Endothelial cell of umbilical vein (primary cell): Measurements from ENCODE around the gene MS4A7. TPM values are rescaled to one million over a fixed set of nuclear protein-coding genes. Genes with fewer than 3 reads are reported as not detected.

Source experiments
- BruUV-seq: library from RNA; stranded (reverse); fragments of 400-500 nt; replicated peaks from 2 replicates; lab custom pipeline; 2021; lab: Mats Ljungman, UMichigan
- CTCF ChIA-PET: fragments of 300-600, 350-600 bp; sonication (Branson Sonifier 250); formaldehyde crosslinking; loops from one replicate; lab custom pipeline; 2021; ENCODE audit warnings: antibody characterized with exemption, inconsistent platforms; lab: Charles Lee
- POLR2A ChIA-PET: fragments of 300-600, 350-600 bp; sonication (Branson Sonifier 250); formaldehyde crosslinking; loops from one replicate; lab custom pipeline; 2021; ENCODE audit warnings: antibody characterized with exemption, inconsistent platforms; lab: Charles Lee
- DNase-seq: peaks from one replicate; pipeline ENCODE4 v3.0.0-alpha.2; 2011; ENCODE audit warnings: low read depth, low spot score
- FAIRE-seq: peaks from 2 replicates; lab custom pipeline; 2011; peaks lifted over from hg19 to GRCh38; lab: Jason Lieb, UNC
- H2AFZ ChIP-seq: 2 replicates; pipeline ENCODE4 v1.6.0; 2012; ENCODE audit warnings: low read depth, low read length, control low read depth, inconsistent platforms
- H3K27ac ChIP-seq: 2 replicates; pipeline ENCODE4 v1.5.1; 2011; ENCODE audit warnings: low read depth, mild to moderate bottlenecking, control low read depth, low read length, moderate library complexity; ENCODE audit not compliant: insufficient read depth
- H3K27me3 ChIP-seq, 2 experiments: 2 replicates each; pipeline versions ENCODE4 v1.6.0 to v1.6.1; 2011; ENCODE audit warnings: low read length in 2 of 2, mixed read lengths in 1 of 2; ENCODE audit not compliant: control insufficient read depth in 2 of 2, insufficient read depth in 2 of 2
- H3K36me3 ChIP-seq, 2 experiments: 2 replicates in 1 of 2; 3 replicates in 1 of 2; pipeline ENCODE4 v1.5.1; 2011; ENCODE audit warnings: low read length in 2 of 2, mild to moderate bottlenecking in 1 of 2, moderate library complexity in 1 of 2; ENCODE audit not compliant: control insufficient read depth in 2 of 2, insufficient read depth in 2 of 2; ENCODE audit errors: extremely low read depth in 1 of 2
- H3K4me1 ChIP-seq: 3 replicates; pipeline ENCODE4 v1.5.1; 2011; ENCODE audit warnings: mild to moderate bottlenecking, low read length; ENCODE audit not compliant: control insufficient read depth, insufficient read depth; ENCODE audit errors: extremely low read depth
- H3K4me2 ChIP-seq: 2 replicates; pipeline ENCODE4 v1.6.1; 2011; ENCODE audit warnings: low read length, control low read depth, mixed read lengths; ENCODE audit not compliant: insufficient read depth
- H3K4me3 ChIP-seq, 3 experiments: fragments of 200-600 bp in 1 of 3; sonication (generic), shearing (Covaris generic) in 1 of 3; replicated peaks in 1 of 3; 2 replicates each; pipeline ENCODE4 v1.5.1; 2011 to 2016; ENCODE audit warnings: control low read depth in 3 of 3, low read length in 3 of 3, mild to moderate bottlenecking in 2 of 3, inconsistent platforms in 1 of 3, low read depth in 1 of 3, moderate library complexity in 1 of 3; ENCODE audit not compliant: insufficient read depth in 1 of 3
- H3K79me2 ChIP-seq: 2 replicates; pipeline ENCODE4 v1.6.0; 2012; ENCODE audit warnings: low read length, inconsistent platforms; ENCODE audit not compliant: control insufficient read depth, insufficient read depth
- H3K9ac ChIP-seq: replicated peaks from 2 replicates; pipeline ENCODE3; 2011; ENCODE audit warnings: low read length, control low read depth; ENCODE audit not compliant: insufficient read depth; ENCODE audit errors: extremely low read depth
- H3K9me1 ChIP-seq: replicated peaks from 3 replicates; pipeline ENCODE4 v1.6.0; 2011; ENCODE audit warnings: mild to moderate bottlenecking, low read length; ENCODE audit not compliant: control insufficient read depth, insufficient read depth; ENCODE audit errors: extremely low read depth
- H3K9me3 ChIP-seq: replicated peaks from 2 replicates; pipeline ENCODE4 v1.5.1; 2012; ENCODE audit warnings: low read length, inconsistent platforms; ENCODE audit not compliant: control insufficient read depth, insufficient read depth
- H4K20me1 ChIP-seq: replicated peaks from 2 replicates; pipeline ENCODE3; 2011; ENCODE audit warnings: mild to moderate bottlenecking, low read length; ENCODE audit not compliant: control insufficient read depth, insufficient read depth; ENCODE audit errors: extremely low read depth
- EZH2 ChIP-seq: IDR thresholded peaks from 2 replicates; pipeline ENCODE4 v1.6.1; 2012; ENCODE audit warnings: borderline replicate concordance, low read depth, mild to moderate bottlenecking, moderate library complexity, low read length, inconsistent platforms; ENCODE audit not compliant: severe bottlenecking
- FOS ChIP-seq: IDR thresholded peaks from 2 replicates; pipeline ENCODE4 v1.6.1; 2011; ENCODE audit warnings: mild to moderate bottlenecking, low read length, moderate library complexity, borderline replicate concordance; ENCODE audit not compliant: insufficient read depth
- GATA2 ChIP-seq: IDR thresholded peaks from 2 replicates; pipeline ENCODE4 v1.7.0; 2011; ENCODE audit warnings: low read depth, mild to moderate bottlenecking, moderate library complexity, mixed read lengths, low read length; ENCODE audit not compliant: insufficient read length, insufficient read depth
- JUN ChIP-seq: IDR thresholded peaks from 2 replicates; pipeline ENCODE4 v1.6.1; 2011; ENCODE audit warnings: borderline replicate concordance, low read depth; ENCODE audit not compliant: insufficient read length, insufficient read depth
- MYC ChIP-seq: IDR thresholded peaks from one replicate; pipeline ENCODE4 v1.6.1; 2011; ENCODE audit warnings: mild to moderate bottlenecking, low read depth, low read length
- POLR2A ChIP-seq: IDR thresholded peaks from 2 replicates; pipeline ENCODE4 v1.6.1; 2012; ENCODE audit warnings: low read depth, mild to moderate bottlenecking, control low read depth, low read length
- POLR2AphosphoS5 ChIP-seq: IDR thresholded peaks from 2 replicates; pipeline ENCODE4 v1.6.1; 2012; ENCODE audit warnings: low read depth, mild to moderate bottlenecking, control low read depth, low read length, moderate library complexity; ENCODE audit not compliant: insufficient read depth
- dilution Hi-C: fragments of 300-500 bp; cut with MboI; formaldehyde crosslinking; loops from one replicate; pipeline ENCODE4 v1.15.0; 2019; ENCODE audit warnings: low sequenced_read_pairs; ENCODE audit not compliant: extremely low pct_ligation_motif_present
- intact Hi-C: fragments of 100-400 bp; cut with micrococcal nuclease; formaldehyde crosslinking; loops from one replicate; pipeline ENCODE4 v1.10.0; 2022
- polyA plus RNA-seq, 4 experiments: library from polyadenylated mRNA; depleted of rRNA in 3 of 4; stranded (reverse) in 3 of 4; unstranded in 1 of 4; fragments of >200 nt; gene quantifications; 2 replicates each; pipeline versions ENCODE4 v1.2.1 to v1.2.3, GENCODE V29; 2011 to 2012; ENCODE audit warnings: missing spikeins in 1 of 4
- total RNA-seq: library from RNA; stranded (reverse); gene quantifications from 2 replicates; pipeline ENCODE4 v1.2.3, GENCODE V29; 2021
- TF ChIP-seq, protein P1 (sequence below): IDR thresholded peaks from 2 replicates; pipeline ENCODE4 v1.6.1; 2011; ENCODE audit not compliant: insufficient read depth, insufficient read length
- TF ChIP-seq, protein P2 (sequence below), 2 donors: IDR thresholded peaks; 1 replicate in 1 of 2; 2 replicates in 1 of 2; pipeline ENCODE4 v1.5.1; 2011; ENCODE audit warnings: low read length in 2 of 2, mild to moderate bottlenecking in 2 of 2, moderate library complexity in 2 of 2, control low read depth in 1 of 2, inconsistent platforms in 1 of 2, low read depth in 1 of 2; ENCODE audit not compliant: insufficient read depth in 1 of 2; ENCODE audit errors: extremely low read depth in 1 of 2

MS4A7 gene
- total and polyA plus RNA-seq, 2 donors (not counting 3 experiments of a cell fraction or from before 2014, with no cell fraction given) = 0.04 TPM; not detected in 1

DNA sequence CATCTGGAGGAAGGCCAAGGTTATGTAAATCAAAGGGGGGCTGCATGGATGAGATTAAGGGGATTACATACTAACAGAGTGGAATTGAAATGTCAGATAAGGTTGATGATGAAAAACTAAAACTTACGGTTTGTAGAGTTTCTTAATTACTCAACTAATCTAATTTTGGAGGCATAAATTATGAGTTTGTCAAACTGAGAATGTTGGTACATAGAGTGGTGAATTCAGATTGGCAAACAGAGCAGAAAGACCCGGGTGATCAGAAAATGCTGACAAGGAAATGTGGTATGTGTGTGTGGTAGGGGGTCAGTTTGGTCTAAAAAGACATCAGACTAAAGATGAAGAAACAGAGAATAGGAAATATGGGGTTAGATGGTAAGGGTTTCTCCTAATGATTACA, 40.3 kb upstream of the MS4A7 start:
- intact Hi-C loops (no loop called here), dilution Hi-C loops (no loop called here)
- CTCF ChIA-PET = no interaction called here
- DNase-seq (no peak), FAIRE-seq (no peak)
- no peak overlapping the region for H3K9ac ChIP-seq
- POLR2A ChIA-PET = no interaction called here
- H3K79me2 ChIP-seq = no peaks in the 10 kb centered on the region
- no peak overlapping the region for H3K4me3 ChIP-seq
- H3K27me3 ChIP-seq = peaks cover 2 to 4% of the 10 kb centered on the region in 2 experiments
- no peaks in the 10 kb centered on the region for H4K20me1 ChIP-seq
- H3K36me3 ChIP-seq = no peaks in the 10 kb centered on the region
- BruUV-seq = no TSS peak
- no peaks in the 10 kb centered on the region for H3K4me1 ChIP-seq
- no peak overlapping the region for H3K4me2 ChIP-seq
- no peak overlapping the region for H3K27ac ChIP-seq
- H2AFZ ChIP-seq = no peak overlapping the region
- no peaks in the 10 kb centered on the region for H3K9me1 ChIP-seq
- no peaks in the 10 kb centered on the region for H3K9me3 ChIP-seq
- no peak for TF ChIP-seq POLR2A

- no TSS peak for BruUV-seq
- no peak overlapping the region for H3K27ac ChIP-seq
- dilution Hi-C loops = no loop called here
- no peak overlapping the region for H3K9ac ChIP-seq
- no peak overlapping the region for H3K4me3 ChIP-seq
- FAIRE-seq (no peak), DNase-seq (no peak)
- no peak overlapping the region for H3K4me2 ChIP-seq
- TF ChIP-seq MYC (no peak), GATA2 (no peak), JUN (no peak), POLR2A (no peak), EZH2 (no peak), POLR2AphosphoS5 (no peak), FOS (no peak)
- TF ChIP-seq, protein P1, sequence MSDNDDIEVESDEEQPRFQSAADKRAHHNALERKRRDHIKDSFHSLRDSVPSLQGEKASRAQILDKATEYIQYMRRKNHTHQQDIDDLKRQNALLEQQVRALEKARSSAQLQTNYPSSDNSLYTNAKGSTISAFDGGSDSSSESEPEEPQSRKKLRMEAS = no peak
- TF ChIP-seq, protein P2, sequence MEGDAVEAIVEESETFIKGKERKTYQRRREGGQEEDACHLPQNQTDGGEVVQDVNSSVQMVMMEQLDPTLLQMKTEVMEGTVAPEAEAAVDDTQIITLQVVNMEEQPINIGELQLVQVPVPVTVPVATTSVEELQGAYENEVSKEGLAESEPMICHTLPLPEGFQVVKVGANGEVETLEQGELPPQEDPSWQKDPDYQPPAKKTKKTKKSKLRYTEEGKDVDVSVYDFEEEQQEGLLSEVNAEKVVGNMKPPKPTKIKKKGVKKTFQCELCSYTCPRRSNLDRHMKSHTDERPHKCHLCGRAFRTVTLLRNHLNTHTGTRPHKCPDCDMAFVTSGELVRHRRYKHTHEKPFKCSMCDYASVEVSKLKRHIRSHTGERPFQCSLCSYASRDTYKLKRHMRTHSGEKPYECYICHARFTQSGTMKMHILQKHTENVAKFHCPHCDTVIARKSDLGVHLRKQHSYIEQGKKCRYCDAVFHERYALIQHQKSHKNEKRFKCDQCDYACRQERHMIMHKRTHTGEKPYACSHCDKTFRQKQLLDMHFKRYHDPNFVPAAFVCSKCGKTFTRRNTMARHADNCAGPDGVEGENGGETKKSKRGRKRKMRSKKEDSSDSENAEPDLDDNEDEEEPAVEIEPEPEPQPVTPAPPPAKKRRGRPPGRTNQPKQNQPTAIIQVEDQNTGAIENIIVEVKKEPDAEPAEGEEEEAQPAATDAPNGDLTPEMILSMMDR (IDR thresholded peaks at IDR 0.05; ENCODE audit: extremely low read depth in 1 of 2, insufficient read depth in 1 of 2, low read depth in 1 of 2, low read length in 2 of 2) = no peak
- no peaks in the 10 kb centered on the region for H3K4me1 ChIP-seq
- intact Hi-C loops = no loop called here
- ChIA-PET CTCF (interaction anchor here (1.5 to 1.7 kb wide), 3 partner anchors 14 to 71 kb away, joined by 3 to 8 read pairs (median 4); no protein-coding TSS in a partner anchor), POLR2A (no interaction called here)
- no peaks in the 10 kb centered on the region for H3K36me3 ChIP-seq
- no peaks in the 10 kb centered on the region for H3K9me1 ChIP-seq
- no peaks in the 10 kb centered on the region for H4K20me1 ChIP-seq
- H3K79me2 ChIP-seq = no peaks in the 10 kb centered on the region
- H3K9me3 ChIP-seq = no peaks in the 10 kb centered on the region
- peaks cover 2 to 4% of the 10 kb centered on the region in 2 experiments for H3K27me3 ChIP-seq
- H2AFZ ChIP-seq = no peak overlapping the region
Measured at GRCh38 chr11:60339356-60339755, 39.0 kb upstream of the MS4A7 start.
